Gastroesophageal sphincter (tissue), 3 donors: Measurements from ENCODE around the gene SLIT2.

Experiments used
- EP300 ChIP-seq: sonication (generic); formaldehyde crosslinking; IDR thresholded peaks from one replicate; pipeline ENCODE4 v1.6.1; 2017; ENCODE audit warnings: antibody characterized with exemption, mild to moderate bottlenecking
- POLR2A ChIP-seq, 2 donors: fragments of 450-650 bp; IDR thresholded peaks; one replicate each; pipeline ENCODE4 v1.6.1; 2017; ENCODE audit warnings: antibody characterized with exemption in 2 of 2, mild to moderate bottlenecking in 2 of 2, moderate library complexity in 1 of 2
- POLR2AphosphoS5 ChIP-seq: sonication (generic); formaldehyde crosslinking; IDR thresholded peaks from one replicate; pipeline ENCODE4 v1.6.1; 2017; ENCODE audit warnings: antibody characterized with exemption
- TF ChIP-seq, protein P1 (sequence below), 4 experiments: fragments of 200-600 bp in 2 of 4; fragments of 450-650 bp in 2 of 4; sonication (generic) in 1 of 4; IDR thresholded peaks; one replicate each; pipeline ENCODE4 v1.5.1; 2017 to 2019; ENCODE audit warnings: antibody characterized with exemption in 4 of 4, mild to moderate bottlenecking in 2 of 4, moderate library complexity in 2 of 4

DNA sequence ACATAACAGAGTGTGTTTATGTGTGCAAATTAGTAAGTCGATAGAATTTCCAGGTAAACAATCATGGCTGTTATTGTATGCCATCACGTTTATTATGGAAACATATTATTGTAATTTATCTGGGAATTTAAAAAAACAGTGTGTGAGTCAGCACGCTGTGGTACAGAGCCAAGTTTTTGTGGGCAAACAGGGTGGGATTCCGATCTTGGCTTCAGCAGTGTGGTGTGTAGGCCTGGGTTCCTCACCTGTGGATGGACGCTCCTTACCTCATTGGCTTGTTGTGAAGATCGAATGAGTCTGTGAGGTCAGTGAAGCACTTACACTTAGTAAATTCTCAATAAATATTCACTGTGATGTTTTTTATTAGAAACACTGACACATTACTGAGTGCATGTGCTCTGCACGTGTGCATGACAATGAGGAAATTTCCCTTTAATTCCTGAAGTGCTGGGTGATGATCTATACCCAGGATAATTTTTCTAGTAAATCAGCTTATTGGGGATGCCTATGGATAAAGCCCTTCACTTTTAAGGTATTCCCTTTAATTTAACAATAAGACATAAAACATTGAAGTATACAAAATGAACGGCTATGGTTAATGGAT is 36.4 kb downstream of the SLIT2 start:
- TF ChIP-seq, protein P1, sequence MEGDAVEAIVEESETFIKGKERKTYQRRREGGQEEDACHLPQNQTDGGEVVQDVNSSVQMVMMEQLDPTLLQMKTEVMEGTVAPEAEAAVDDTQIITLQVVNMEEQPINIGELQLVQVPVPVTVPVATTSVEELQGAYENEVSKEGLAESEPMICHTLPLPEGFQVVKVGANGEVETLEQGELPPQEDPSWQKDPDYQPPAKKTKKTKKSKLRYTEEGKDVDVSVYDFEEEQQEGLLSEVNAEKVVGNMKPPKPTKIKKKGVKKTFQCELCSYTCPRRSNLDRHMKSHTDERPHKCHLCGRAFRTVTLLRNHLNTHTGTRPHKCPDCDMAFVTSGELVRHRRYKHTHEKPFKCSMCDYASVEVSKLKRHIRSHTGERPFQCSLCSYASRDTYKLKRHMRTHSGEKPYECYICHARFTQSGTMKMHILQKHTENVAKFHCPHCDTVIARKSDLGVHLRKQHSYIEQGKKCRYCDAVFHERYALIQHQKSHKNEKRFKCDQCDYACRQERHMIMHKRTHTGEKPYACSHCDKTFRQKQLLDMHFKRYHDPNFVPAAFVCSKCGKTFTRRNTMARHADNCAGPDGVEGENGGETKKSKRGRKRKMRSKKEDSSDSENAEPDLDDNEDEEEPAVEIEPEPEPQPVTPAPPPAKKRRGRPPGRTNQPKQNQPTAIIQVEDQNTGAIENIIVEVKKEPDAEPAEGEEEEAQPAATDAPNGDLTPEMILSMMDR (IDR thresholded peaks at IDR 0.05): no peak
- TF ChIP-seq POLR2A (IDR thresholded peaks at IDR 0.05): no peak
- TF ChIP-seq POLR2AphosphoS5: no peak
- no peak for TF ChIP-seq EP300
